HG02798 (cell line): ENCODE results near the gene CC2D1A.
"Not testable (repeated sequence)": the region's sequence is repeated elsewhere in the genome, so short reads cannot be mapped to it uniquely, and the experiment has no call there.

Experiments used
- ATAC-seq: cut with Tn5 transposase; IDR thresholded peaks from one replicate; pipeline ENCODE4 v1.9.1; 2021; ENCODE audit warnings: mild to moderate bottlenecking; ENCODE audit not compliant: unreplicated experiment, poor library complexity

CC2D1A gene

DNA sequence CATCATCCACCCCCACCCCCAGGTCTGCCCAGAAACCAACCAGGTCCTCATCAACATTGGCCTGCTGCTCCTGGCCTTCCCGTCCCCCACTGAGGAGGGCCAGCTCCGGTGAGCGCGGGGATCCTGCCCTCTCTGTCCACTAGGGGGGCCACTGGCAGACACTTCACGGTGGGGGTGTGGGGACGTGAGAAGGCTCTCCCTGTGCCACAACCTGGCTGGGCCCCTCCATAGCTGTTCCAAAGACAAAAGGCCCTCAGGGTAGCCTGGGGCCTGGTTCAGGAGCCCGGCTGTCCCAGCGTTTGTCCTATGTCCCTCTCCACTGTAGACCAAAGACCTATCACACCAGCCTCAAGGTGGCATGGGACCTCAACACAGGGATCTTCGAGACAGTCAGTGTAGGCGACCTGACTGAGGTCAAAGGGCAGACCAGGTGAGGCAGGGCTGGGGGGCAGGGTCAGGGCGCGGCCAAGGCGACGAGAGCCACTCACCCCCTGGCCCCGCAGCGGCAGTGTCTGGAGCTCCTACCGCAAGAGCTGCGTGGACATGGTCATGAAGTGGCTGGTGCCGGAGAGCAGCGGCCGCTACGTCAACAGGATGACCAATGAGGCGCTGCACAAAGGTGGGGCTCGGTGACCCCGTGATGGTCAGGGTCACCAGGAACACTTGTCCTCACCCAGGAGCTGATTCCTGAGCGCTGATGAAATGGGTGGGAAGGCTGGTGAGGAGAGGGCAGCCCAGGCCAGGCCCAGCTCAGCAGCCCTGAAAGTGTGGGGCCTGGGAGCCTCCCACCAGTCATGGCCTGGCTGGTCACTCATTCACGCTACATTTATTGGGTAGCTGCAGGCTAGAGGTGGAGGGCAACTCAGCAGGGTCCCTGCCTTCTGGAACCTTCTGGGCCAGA lies 54.2 kb downstream of the CC2D1A start:
- no peak for ATAC-seq

DNA sequence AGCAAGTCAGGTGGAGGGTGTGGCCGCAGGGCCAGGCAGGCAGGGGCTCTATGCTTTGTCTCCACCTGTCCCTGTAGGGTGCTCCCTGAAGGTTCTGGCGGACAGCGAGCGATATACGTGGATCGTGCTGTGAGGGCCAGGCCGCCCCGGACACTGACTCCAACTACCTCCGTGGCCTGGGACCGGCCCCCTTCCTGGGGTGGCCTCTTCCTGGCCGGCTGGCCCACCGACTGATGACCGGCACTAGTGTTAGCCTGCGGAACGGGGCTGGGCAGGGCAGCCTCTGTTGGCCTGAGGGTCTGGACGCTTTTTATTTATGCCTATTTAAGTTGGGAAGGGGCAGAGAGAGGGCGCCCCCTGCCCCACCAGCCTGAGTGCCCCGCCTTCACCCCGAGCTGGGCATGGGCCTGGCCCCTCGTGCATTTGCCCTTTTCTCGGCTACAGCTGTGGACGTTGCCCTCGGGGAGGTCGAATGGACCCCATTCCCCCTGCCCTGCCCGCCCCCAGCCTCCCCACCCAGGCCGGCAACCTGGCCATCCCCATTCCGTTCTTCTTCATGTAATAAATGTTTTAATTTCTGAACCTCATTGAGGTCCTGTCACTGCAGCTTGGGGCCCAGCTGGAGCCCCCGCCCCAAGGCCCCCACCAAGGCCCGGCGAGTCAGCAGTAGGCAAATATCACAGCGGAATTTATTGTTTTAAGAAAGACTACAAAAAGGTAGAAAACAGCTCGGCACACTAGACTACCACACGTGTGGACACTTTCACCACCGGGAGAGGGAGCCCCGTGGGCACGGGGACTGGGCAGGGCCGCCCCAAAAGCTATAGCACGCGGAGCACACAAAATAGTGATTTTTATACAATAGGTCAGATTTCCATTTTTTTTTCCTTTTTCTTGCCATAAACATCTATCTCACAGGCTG lies 55.1 kb downstream of the CC2D1A start:
- ATAC-seq: no peak

DNA sequence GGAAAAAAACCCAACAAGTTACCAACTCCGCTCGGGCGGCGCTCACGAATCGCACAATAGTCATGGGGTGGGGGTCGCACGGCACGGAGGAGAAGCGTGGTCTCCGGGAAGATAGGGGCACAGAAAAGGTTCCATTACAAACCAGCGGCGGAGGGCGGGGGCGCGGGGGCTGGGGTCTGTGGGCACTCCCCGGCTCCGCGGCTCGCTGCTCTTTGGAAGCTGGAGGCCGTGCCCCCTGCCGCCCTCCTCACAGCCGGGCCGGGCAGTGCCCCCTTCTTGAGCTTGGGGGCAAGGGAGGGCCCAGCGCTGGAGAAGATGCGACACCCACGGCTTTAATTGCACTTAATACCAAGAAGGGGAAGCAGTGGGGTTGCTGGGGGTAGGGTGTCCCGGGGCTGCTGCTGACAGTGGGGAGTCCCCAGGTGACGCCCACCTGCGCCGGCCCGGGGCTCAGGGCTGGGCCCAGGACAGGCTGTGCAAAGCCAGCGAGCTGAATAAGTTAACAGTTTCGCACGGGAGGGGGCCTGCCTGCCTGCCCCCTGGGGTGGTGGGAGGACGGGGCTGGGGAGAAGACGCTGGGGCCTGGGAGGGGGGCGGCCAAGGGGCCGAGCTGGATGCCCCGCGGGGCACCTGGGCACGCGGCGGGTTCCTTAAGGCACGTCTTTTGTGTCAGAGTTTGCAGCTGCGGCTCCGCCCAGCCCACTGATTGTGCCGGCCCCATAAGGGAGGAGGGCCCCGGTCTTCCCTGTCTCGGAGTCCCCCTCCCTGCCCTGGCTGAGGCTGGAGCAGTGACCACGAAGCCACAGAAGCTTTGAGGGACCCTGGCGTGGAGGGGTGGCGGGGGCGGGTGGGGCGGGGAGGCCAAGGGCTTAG lies 56.1 kb downstream of the CC2D1A start:
- ATAC-seq: no peak

DNA sequence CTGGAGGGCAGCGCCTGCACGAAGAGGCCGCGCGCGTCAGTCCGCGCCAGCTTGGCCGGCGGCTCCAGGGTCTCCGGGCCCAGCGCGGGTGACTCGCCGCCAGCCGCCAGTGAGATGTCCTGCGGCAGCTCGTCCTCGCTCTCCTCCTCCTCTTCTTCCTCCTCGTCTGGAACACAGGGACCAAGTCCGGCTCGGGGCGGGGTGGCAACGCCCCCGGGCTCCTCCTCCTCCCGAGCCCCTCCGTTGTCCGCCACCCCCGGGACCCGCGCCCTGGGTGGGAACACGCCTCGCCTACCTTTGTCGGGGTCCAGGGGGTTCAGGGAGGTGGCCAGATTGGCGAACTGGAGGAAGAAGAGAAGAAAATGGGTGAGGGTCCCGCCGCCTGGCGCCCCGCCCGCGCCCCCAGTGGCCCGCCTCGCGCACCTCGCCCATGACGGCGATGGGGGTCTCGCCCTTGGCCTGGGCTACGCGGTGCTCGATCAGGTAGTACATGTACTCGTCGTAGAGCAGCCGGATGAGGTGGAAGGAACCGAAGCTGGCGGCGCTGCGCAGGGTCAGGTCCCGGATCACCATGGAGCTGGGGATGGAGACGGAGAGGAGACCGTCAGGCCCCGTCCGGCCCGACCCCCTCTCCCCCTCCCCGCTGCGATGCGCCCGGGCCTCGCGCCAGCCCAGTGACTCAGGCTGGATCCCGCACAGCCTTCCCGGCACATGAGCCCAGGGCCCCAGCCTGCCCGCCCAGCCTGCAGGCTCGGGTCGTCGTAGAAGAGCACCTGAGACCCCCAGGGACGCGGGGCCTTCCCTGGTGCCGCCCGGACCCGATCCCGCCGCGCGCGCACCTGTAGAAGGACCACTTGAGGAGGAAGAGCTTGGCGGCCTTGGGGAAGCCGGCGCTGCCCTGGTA lies 57.0 kb downstream of the CC2D1A start:
- no peak for ATAC-seq

DNA sequence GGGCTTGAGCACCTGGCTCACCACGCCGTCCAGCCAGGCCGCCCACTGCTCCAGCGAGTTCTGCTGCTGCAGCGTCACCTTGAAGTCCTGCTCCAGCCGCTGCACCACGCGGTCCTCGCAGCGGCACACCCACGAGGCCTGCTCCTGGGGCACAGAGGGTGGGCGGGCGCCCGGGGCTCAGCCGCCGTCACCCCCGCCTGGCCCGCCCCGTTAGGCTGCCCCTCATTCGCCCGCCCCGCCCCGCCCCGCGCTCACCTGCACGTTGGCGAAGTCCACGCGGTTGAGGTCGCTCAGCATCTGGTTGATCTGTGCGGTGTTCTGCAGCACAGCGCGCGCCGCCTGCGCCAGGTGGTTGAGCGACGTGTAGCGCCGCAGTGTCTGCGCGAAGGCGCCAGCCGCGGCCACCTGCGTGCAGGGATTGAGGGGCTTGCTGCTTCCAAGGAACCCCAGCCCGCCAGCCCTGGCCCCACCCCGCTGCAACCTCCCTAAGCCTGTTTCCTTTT lies 57.7 kb downstream of the CC2D1A start:
- no peak for ATAC-seq

DNA sequence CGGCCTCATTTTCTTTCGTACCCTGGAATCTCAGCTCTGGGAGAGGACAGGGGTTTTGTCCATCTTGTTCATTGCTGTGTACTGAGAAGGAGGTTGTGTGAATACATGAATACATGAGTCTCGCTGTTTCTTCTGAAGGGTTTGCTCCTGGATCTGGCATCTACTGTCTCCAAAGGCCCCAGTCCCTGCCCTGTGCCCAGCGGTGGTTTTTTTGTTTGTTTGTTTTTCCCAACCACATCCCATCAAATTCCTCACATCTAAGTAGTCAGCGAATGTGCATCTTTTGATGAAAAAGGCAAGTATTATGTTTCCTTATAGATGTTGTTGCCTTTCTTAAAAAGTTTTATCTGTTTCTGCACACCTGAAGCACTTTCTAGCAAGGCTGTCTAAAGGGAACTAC lies 58.8 kb downstream of the CC2D1A start:
- no peak for ATAC-seq

DNA sequence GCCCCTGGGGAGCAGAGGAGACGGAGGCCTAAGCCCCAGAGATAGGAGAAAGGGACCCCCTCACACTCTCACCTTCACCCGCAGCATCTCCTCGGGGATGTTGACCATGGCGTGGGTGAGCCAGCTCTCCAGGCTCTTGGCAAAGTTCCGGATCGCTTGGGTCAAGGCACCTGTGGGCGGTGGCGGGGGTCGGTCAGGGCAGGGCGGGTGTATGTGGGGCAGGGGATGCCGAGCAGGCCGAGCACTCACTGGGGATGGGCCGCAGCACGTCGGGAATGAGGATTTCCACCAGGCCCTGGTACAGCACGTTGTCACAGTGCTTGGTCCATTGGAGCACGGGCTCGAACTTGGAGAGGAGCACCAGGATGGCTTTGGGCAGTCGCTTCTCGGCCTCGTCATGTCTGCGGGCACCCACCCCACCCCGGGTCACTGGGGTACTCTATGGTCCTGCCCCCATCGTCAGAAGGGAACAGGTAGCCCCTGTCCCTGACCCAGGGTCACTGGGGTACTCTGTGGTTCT lies 59.4 kb downstream of the CC2D1A start:
- ATAC-seq: no peak

DNA sequence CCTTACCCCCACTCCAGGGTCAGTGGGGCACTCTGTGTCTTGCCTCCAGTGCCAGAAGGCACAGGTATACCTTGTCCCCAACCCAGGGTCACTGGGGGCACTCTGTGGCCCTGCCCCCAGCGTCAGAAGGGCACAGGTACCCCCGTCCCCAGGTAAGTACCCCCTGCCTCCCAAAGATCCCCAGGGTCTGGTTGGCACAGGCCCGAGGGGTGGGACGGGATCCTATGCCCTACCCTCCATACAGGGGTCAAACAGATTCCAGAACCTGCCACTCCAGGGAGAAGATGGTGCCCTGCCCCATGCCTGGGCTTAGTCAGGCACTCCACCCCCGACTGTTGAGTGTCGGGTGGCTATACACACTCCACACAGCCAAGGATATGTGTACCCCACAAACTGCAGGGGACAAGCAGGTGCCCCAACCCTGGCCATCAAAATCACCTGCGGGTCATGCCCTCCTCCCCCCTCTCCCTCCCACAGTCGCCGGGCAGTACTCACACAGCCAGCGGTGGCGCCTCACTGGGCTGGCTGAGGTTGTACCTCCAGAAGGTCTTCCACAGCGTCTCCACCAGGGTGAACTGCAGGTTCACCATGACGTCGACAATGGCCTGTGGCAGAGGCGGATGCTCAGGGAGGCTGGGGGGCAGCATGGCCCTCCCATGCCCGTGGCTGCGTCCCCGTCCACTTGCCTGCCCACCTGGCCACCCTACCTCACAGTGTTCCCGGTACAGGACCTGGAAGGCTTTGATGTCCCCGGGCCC lies 60.1 kb downstream of the CC2D1A start:
- no peak for ATAC-seq

DNA sequence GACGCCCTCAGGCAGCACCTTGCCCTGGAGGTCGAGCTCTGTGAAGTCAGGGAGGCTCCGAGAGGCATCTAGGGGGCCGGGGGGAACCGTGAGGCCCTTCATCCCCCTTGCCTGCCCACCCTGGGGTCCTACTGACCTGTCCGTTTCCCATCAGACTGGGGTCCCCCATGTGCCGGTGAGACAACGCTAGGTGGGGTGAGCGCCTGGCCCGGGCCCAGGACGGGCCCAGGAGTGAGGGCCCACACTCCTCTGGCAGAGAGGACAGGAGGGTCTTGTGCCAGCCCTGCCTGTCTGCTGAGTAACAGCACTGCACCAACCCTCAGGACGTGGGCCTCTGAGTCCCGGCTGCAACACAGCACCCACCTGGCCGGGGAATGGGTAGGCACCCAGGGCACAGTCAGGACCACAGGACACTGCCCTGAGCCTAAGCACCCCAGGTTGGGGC lies 60.7 kb downstream of the CC2D1A start:
- no peak for ATAC-seq

DNA sequence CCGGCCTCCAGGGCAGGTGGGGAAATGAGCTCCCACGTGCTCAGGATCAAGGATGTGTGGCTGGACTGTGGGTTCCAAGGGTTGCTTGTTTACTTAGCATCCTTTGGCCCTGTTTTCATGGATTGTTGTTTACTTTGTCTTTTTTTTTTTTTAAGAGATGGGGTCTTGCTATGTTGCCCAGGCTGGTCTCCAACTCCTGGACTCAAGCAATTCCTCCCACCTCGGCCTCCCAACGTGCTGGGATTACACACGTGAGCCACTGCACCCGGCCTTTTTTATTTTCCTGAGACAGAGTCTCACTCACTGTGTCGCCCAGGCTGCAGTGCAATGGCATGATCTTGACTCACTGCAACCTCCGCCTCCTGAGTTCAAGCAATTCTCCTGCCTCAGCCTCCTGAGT lies 61.2 kb downstream of the CC2D1A start:
- not testable (repeated sequence) for ATAC-seq

DNA sequence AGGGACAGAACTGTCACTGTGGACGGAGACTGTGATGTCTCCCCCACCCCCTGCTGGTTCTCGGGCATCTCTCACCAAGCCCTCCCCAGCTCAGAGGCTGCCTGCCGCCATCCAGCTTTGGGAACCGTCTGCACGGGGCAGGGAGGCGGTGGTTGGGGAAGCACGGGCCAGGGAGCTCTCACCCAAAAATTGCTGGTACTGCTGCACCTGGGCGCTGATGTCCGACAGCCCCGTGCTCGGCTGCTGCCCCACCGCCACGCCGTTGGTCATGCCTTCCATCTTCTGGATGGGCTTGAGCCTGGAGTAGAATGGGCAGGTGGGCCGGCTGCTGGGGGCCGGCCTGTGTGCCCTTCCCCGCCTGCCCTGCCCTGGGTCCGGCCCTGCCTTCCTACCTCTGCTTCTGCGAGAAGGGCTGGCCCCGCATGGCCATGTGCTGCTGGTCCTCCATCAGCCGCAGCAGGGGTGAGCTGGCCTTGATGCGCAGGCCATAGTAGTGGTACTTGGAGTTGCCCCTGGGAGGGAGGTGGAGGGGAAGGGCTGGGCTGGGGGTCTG lies 62.5 kb downstream of the CC2D1A start:
- ATAC-seq: no peak

DNA sequence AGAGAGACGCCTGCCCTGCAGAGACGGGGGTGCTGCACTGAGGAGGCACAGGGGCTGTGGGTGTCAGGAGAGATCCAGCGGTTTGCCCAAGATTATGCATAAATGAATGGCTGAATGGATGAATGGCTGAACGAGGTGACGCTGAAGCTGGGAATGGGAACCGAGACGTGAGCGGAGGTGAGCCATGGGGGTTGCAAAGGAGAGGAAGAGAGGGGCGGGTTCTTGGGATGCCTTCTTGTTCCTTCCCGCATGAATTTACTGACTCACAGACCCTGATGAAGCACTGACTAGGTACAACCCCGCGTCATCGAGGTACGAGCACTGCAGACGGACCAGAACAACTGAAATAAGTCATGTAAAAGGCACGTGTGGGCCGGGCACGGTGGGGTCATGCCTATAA lies 63.0 kb downstream of the CC2D1A start:
- ATAC-seq: no peak

DNA sequence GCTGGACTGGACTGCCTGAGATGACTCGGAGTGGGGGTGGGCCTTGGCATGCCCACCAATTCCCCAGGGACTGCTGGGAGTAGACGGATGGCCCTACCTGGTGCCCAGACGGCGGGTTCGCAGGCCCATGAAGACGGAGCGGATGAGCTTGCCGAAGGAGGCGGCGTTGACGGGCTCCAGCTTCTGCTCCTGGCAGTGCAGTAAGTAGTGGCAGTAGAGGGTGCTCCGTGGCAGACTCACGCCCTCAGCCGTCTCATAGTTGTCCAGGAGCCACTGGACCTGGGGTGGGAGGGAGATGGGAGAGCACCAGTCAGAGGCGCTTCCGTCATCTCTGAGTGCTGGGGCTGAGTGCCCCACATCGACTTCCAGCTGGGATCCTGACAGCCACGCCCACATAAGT lies 63.9 kb downstream of the CC2D1A start:
- ATAC-seq: no peak

DNA sequence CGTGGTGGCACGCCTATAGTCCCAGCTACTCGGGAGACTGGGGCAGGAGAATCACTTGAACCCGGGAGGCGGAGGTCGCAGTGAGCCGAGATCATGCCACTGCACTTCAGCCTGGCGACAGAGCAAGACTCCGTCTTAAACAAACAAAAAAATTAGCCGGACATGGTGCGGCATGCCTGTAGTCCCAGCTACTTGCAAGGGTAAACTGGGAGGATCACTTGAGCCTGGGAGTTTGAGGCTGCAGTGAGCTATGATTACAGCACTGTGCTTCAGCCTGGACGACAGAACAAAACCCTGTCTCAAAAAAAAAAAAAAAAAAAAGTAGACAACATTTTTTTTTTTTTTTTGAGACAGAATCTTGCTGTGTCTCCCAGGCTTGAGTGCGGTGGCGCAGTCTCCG lies 65.9 kb downstream of the CC2D1A start:
- ATAC-seq: not testable (repeated sequence)

DNA sequence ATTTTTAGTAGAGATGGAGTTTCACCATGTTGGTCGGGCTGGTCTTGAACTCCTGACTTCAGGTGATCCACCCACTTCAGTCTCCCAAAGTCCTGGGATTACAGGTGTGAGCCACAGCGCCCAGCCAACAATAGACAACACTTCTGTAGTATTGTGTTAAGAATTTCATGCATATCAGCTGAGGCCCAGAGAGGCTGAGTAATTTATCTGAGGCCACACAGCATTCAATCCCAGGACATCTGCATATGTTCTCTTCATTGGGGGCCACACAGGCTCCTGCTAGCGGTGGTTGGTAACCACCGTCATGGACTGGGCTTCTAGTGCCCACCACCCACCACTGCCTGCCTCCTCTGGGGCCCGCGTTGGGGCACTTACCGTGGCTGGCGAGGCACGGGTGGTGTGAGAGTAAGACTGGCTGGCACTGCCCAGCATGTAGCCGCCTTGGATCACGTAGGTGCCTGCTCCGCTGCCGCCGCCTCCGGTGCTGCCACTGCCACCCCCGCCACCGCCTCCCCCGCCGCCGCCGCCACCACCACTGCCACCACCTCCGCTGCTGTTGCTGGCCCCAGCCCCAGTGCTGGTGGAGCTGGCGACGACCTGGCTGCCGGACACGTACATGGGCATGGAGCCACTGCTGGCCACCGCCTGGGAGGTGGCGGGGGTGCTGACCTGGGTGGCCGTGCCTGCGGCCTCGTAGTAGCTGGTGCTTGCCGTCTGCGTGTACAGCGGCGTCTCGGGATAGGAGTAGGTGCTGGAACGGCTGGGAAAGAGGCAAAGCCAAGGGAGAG lies 66.6 kb downstream of the CC2D1A start:
- no peak for ATAC-seq

DNA sequence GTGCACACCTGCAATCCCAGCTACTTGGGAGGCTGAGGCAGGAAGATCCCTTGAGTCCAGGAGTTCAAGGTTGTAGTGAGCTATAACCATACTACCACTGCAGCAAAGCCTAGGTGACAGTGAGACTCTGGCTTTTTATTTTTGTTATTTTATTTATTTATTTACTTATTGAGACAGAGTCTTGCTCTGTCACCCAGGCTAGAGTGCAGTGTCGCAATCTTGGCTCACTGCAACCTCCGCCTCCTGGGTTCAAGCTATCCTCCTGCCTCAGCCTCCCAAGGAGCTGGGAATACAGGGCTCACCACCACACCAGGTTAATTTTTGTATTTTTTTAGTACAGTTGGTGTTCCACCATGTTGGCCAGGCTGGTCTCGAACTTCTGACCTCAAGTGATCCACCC lies 67.5 kb downstream of the CC2D1A start:
- ATAC-seq: not testable (repeated sequence)

DNA sequence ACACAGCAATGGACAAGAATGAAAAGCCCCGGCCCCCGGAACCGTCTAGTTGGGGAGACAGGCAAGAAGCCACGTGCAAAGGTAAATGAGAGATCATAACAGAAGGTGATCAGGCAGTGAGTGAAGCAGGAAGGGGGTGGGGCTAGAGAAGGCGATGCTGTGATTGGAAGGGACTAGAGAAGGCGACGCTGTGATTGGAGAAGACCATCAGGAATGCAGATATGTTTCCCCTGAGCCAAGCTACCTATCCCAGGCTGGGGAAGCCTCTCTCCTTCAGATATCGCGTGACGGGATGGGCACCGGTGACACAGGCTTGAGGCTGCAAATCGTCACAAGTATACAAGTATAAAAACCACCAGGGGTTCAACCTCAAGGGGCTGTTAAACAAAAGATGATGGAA lies 68.1 kb downstream of the CC2D1A start:
- ATAC-seq: no peak
